ENCODE data around the gene SZRD1. TPM values are rescaled to one million over a fixed set of nuclear protein-coding genes. Genes with fewer than 3 reads are reported as not detected.

The SZRD1 gene
- total and polyA plus RNA-seq, 2 donors (not counting 3 experiments of a cell fraction or from before 2014, with no cell fraction given) = 162 to 164 TPM

DNA sequence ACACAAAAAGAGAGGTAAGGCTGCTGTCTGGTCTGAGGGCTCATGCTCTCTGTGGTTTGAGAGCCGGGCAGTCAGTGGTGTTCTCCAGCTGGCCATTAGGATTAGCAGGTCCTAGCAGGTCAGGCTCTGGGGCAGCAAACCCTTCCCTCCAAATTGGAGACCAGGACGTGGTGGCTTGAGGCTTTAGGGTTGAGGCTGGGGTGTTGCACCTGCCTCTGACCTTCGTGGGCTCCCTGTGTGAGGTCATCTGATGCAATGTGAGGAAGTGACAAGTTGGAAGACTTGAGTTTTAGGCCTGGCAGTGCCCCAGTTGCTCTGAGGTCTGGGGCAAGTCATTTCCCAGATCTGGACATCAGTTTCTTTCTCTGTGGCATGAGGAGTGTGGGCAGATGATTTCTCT is 24.4 kb downstream of the SZRD1 start:
- H3K4me2 ChIP-seq (ENCODE audit: insufficient read depth, low read length) = no peak overlapping the region
- peaks cover 72% of the 10 kb centered on the region for H3K79me2 ChIP-seq (ENCODE audit: control insufficient read depth, insufficient read depth, low read length)
- H3K9me3 ChIP-seq (replicated peaks; ENCODE audit: control insufficient read depth, insufficient read depth, low read length) = no peaks in the 10 kb centered on the region
- intact Hi-C loops (cut with micrococcal nuclease) = no loop called here
- H3K4me3 ChIP-seq (replicated peaks in 1 of 3; ENCODE audit: insufficient read depth in 1 of 3, low read depth in 1 of 3, low read length in 3 of 3) = no peak overlapping the region
- H3K9ac ChIP-seq (replicated peaks; ENCODE audit: extremely low read depth, insufficient read depth, low read length) = no peak overlapping the region
- H4K20me1 ChIP-seq (replicated peaks; ENCODE audit: control insufficient read depth, extremely low read depth, insufficient read depth, low read length) = peaks cover 3% of the 10 kb centered on the region
- TF ChIP-seq, protein P1, sequence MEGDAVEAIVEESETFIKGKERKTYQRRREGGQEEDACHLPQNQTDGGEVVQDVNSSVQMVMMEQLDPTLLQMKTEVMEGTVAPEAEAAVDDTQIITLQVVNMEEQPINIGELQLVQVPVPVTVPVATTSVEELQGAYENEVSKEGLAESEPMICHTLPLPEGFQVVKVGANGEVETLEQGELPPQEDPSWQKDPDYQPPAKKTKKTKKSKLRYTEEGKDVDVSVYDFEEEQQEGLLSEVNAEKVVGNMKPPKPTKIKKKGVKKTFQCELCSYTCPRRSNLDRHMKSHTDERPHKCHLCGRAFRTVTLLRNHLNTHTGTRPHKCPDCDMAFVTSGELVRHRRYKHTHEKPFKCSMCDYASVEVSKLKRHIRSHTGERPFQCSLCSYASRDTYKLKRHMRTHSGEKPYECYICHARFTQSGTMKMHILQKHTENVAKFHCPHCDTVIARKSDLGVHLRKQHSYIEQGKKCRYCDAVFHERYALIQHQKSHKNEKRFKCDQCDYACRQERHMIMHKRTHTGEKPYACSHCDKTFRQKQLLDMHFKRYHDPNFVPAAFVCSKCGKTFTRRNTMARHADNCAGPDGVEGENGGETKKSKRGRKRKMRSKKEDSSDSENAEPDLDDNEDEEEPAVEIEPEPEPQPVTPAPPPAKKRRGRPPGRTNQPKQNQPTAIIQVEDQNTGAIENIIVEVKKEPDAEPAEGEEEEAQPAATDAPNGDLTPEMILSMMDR (IDR thresholded peaks at IDR 0.05; ENCODE audit: extremely low read depth in 1 of 2, insufficient read depth in 1 of 2, low read depth in 1 of 2, low read length in 2 of 2) = no peak
- H2AFZ ChIP-seq (ENCODE audit: low read depth, low read length) = no peak overlapping the region
- H3K27me3 ChIP-seq (ENCODE audit: control insufficient read depth in 2 of 2, insufficient read depth in 2 of 2, low read length in 2 of 2) = no peaks in the 10 kb centered on the region
- ChIA-PET POLR2A (no interaction called here), CTCF (interaction anchor here (0.7 to 2.7 kb wide), 6 partner anchors 11 to 50 kb away, joined by 3 to 5 read pairs (median 3); partner anchors contain the start of gene NECAP2)
- BruUV-seq (replicated peaks) = no TSS peak
- FAIRE-seq = peak; percentile 38
- peaks cover 0 to 15% of the 10 kb centered on the region in 2 experiments for H3K36me3 ChIP-seq (ENCODE audit: control insufficient read depth in 2 of 2, extremely low read depth in 1 of 2, insufficient read depth in 2 of 2, low read length in 2 of 2)
- DNase-seq (ENCODE audit: low read depth, low spot score) = no peak
- no peaks in the 10 kb centered on the region for H3K9me1 ChIP-seq (replicated peaks; ENCODE audit: control insufficient read depth, extremely low read depth, insufficient read depth, low read length)
- H3K27ac ChIP-seq (ENCODE audit: insufficient read depth, low read depth, low read length) = no peak overlapping the region
- H3K4me1 ChIP-seq (ENCODE audit: control insufficient read depth, extremely low read depth, insufficient read depth, low read length) = peaks cover 17% of the 10 kb centered on the region
- dilution Hi-C loops (cut with MboI; ENCODE audit: extremely low pct_ligation_motif_present, low sequenced_read_pairs) = no loop called here

DNA sequence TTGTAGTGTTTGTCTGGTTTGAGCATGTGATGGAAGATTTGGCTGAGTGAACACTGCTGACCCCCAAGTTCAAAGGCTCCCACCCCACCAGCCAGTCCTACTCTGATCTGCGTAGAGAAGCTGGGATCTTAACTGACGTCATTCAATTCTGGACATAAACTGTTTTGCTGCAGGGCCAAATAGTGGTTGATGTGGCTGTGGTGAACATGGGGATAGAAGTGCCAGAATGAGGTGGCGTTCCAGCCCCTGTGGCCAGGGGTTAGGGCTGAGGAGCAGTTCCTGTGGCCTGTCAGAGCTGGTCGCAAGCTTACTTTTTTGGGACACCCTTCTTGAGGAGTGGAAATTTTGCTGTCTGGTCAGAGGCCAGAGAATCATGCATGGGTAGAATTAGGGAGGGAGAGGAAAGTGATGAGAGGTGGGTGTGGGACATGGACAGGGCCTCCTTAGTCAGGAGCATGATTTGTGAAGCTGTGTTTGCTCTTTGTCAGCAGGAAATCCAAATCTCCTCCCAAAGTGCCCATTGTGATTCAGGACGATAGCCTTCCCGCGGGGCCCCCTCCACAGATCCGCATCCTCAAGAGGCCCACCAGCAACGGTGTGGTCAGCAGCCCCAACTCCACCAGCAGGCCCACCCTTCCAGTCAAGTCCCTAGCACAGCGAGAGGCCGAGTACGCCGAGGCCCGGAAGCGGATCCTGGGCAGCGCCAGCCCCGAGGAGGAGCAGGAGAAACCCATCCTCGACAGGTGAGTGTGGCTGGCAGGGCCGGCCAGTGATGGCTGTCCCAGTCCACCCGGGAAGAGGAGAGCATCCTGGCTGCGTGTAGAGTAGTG is 25.9 kb downstream of the SZRD1 start:
- CTCF ChIA-PET = interaction anchor here (1.6 to 2.7 kb wide), 2 partner anchors 9 to 16 kb away, joined by 5 to 6 read pairs; no protein-coding TSS in a partner anchor

More for the DNA sequence above, 25.9 kb downstream of the SZRD1 start:
- H3K36me3 ChIP-seq (ENCODE audit: control insufficient read depth in 2 of 2, extremely low read depth in 1 of 2, insufficient read depth in 2 of 2, low read length in 2 of 2) = peaks cover 0 to 15% of the 10 kb centered on the region in 2 experiments
- H3K79me2 ChIP-seq (ENCODE audit: control insufficient read depth, insufficient read depth, low read length) = peaks cover 57% of the 10 kb centered on the region
- intact Hi-C loops (cut with micrococcal nuclease) = no loop called here
- no peak overlapping the region for H3K4me3 ChIP-seq (replicated peaks in 1 of 3; ENCODE audit: insufficient read depth in 1 of 3, low read depth in 1 of 3, low read length in 3 of 3)
- peaks cover 3% of the 10 kb centered on the region for H4K20me1 ChIP-seq (replicated peaks; ENCODE audit: control insufficient read depth, extremely low read depth, insufficient read depth, low read length)
- H2AFZ ChIP-seq (ENCODE audit: low read depth, low read length) = no peak overlapping the region
- no peak overlapping the region for H3K27ac ChIP-seq (ENCODE audit: insufficient read depth, low read depth, low read length)
- no TSS peak for BruUV-seq (replicated peaks)
- TF ChIP-seq MYC (IDR thresholded peaks at IDR 0.05; ENCODE audit: low read depth, low read length) (no peak), POLR2AphosphoS5 (IDR thresholded peaks at IDR 0.05; ENCODE audit: insufficient read depth, low read depth, low read length) (no peak), JUN (IDR thresholded peaks at IDR 0.05; ENCODE audit: borderline replicate concordance, insufficient read depth, insufficient read length, low read depth) (no peak)
- H3K9me3 ChIP-seq (replicated peaks; ENCODE audit: control insufficient read depth, insufficient read depth, low read length) = no peaks in the 10 kb centered on the region
- dilution Hi-C loops (cut with MboI; ENCODE audit: extremely low pct_ligation_motif_present, low sequenced_read_pairs) = no loop called here
- no peaks in the 10 kb centered on the region for H3K9me1 ChIP-seq (replicated peaks; ENCODE audit: control insufficient read depth, extremely low read depth, insufficient read depth, low read length)
- H3K9ac ChIP-seq (replicated peaks; ENCODE audit: extremely low read depth, insufficient read depth, low read length) = no peak overlapping the region
- H3K4me2 ChIP-seq (ENCODE audit: insufficient read depth, low read length) = no peak overlapping the region
- no peak for DNase-seq (ENCODE audit: low read depth, low spot score)
- no peak for FAIRE-seq
- POLR2A ChIA-PET = no interaction called here
- peaks cover 13% of the 10 kb centered on the region for H3K4me1 ChIP-seq (ENCODE audit: control insufficient read depth, extremely low read depth, insufficient read depth, low read length)
- H3K27me3 ChIP-seq (ENCODE audit: control insufficient read depth in 2 of 2, insufficient read depth in 2 of 2, low read length in 2 of 2) = no peaks in the 10 kb centered on the region

Measured in endothelial cell of umbilical vein (primary cell).